ENCODE results near the gene DEXI. TPM values are rescaled to one million over a fixed set of nuclear protein-coding genes. Genes with fewer than 3 reads are reported as not detected.

Gene DEXI
- total and polyA plus RNA-seq, 7 donors: 13.9 to 99.9 (median 55.0) TPM

- H3K27ac ChIP-seq: no peak overlapping the region
- H3K27me3 ChIP-seq: peaks cover 0 to 14% (median 0%) of the 10 kb centered on the region in 3 donors
- no peaks in the 10 kb centered on the region for H3K36me3 ChIP-seq
- no peaks in the 10 kb centered on the region for H3K9me3 ChIP-seq
- no peaks in the 10 kb centered on the region for H3K4me1 ChIP-seq
- intact Hi-C loops (cut with DNase I): no loop called here
- no peak for TF ChIP-seq POLR2AphosphoS5 (IDR thresholded peaks at IDR 0.05)
- TF ChIP-seq CTCF (IDR thresholded peaks at IDR 0.05): no peak
- no peak for TF ChIP-seq POLR2A (IDR thresholded peaks at IDR 0.05)
- no peak for TF ChIP-seq EP300 (IDR thresholded peaks at IDR 0.05)
- WGBS, 2 donors: 47 to 53% methylated on average over 17 of the region's 17 CpGs
- DNase-seq: no peak
- no peak overlapping the region for H3K4me3 ChIP-seq
These were observed 47.0 kb downstream of the DEXI start for GRCh38 chr16:10895053-10895946.

GRCh38 chr16:10892782-10893318, 49.4 kb downstream of the DEXI start:
- no peak for TF ChIP-seq EP300 (IDR thresholded peaks at IDR 0.05)
- TF ChIP-seq POLR2AphosphoS5 (IDR thresholded peaks at IDR 0.05): no peak
- no peak for TF ChIP-seq POLR2A (IDR thresholded peaks at IDR 0.05)
- no peak for TF ChIP-seq CTCF (IDR thresholded peaks at IDR 0.05)
- Histone ChIP-seq H3K36me3 (no peaks in the 10 kb centered on the region), H3K27me3 (peaks cover 0 to 14% (median 0%) of the 10 kb centered on the region in 3 donors), H3K27ac (no peak overlapping the region), H3K4me1 (no peaks in the 10 kb centered on the region), H3K9me3 (no peaks in the 10 kb centered on the region), H3K4me3 (no peak overlapping the region)
- DNase-seq: no peak
- intact Hi-C loops (cut with DNase I): no loop called here
- whole genome bisulfite sequencing, 2 donors: 86% methylated on average over 5 of the region's 5 CpGs

GRCh38 chr16:10889855-10890254, 52.4 kb downstream of the DEXI start:
- no peak for TF ChIP-seq POLR2A (IDR thresholded peaks at IDR 0.05)
- no peak for TF ChIP-seq CTCF (IDR thresholded peaks at IDR 0.05)
- TF ChIP-seq POLR2AphosphoS5 (IDR thresholded peaks at IDR 0.05): no peak
- TF ChIP-seq EP300 (IDR thresholded peaks at IDR 0.05): no peak
- Histone ChIP-seq H3K36me3 (no peaks in the 10 kb centered on the region), H3K27me3 (peaks cover 0 to 8% (median 0%) of the 10 kb centered on the region in 3 donors), H3K27ac (no peak overlapping the region), H3K9me3 (no peaks in the 10 kb centered on the region), H3K4me1 (no peaks in the 10 kb centered on the region), H3K4me3 (no peak overlapping the region)
- DNase-seq: no peak
- intact Hi-C loops (cut with DNase I): no loop called here
- WGBS, 2 donors: 84 to 90% methylated on average over 4 of the region's 4 CpGs

- Histone ChIP-seq H3K27ac (no peak overlapping the region), H3K4me1 (no peaks in the 10 kb centered on the region), H3K36me3 (no peaks in the 10 kb centered on the region), H3K4me3 (no peak overlapping the region), H3K9me3 (no peaks in the 10 kb centered on the region), H3K27me3 (no peaks in the 10 kb centered on the region)
- WGBS, 2 donors: 54 to 83% methylated on average over 10 of the region's 10 CpGs
- intact Hi-C loops (cut with DNase I): no loop called here
- DNase-seq: no peak
- TF ChIP-seq POLR2AphosphoS5 (IDR thresholded peaks at IDR 0.05) (no peak), EP300 (IDR thresholded peaks at IDR 0.05) (no peak), CTCF (IDR thresholded peaks at IDR 0.05) (no peak), POLR2A (IDR thresholded peaks at IDR 0.05) (no peak)
These were observed 53.8 kb downstream of the DEXI start for GRCh38 chr16:10888320-10888937.
